ENCODE results near the gene CDH7.

Gene CDH7

GRCh38 chr18:65768120-65768778 is 17.4 kb downstream of the CDH7 start:
- no peak for DNase-seq (ENCODE audit: low read depth in 1 of 2, low spot score in 1 of 2)

- DNase-seq (ENCODE audit: low read depth in 1 of 2, low spot score in 1 of 2): no peak
Measured at GRCh38 chr18:65769652-65770051, 18.8 kb downstream of the CDH7 start.

- no peak for DNase-seq (ENCODE audit: low read depth in 1 of 2, low spot score in 1 of 2)
Measured at GRCh38 chr18:65786474-65786873, 35.7 kb downstream of the CDH7 start.

GRCh38 chr18:65788373-65788772 is 37.6 kb downstream of the CDH7 start:
- DNase-seq (ENCODE audit: low read depth in 1 of 2, low spot score in 1 of 2): no peak

GRCh38 chr18:65790604-65791003 is 39.8 kb downstream of the CDH7 start:
- no peak for DNase-seq (ENCODE audit: low read depth in 1 of 2, low spot score in 1 of 2)

GRCh38 chr18:65791719-65792118 is 40.9 kb downstream of the CDH7 start:
- no peak for DNase-seq (ENCODE audit: low read depth in 1 of 2, low spot score in 1 of 2)

- no peak for DNase-seq (ENCODE audit: low read depth in 1 of 2, low spot score in 1 of 2)
Measured at GRCh38 chr18:65792456-65793074, 41.8 kb downstream of the CDH7 start.

- no peak for DNase-seq (ENCODE audit: low read depth in 1 of 2, low spot score in 1 of 2)
Measured at GRCh38 chr18:65808759-65809158, 57.9 kb downstream of the CDH7 start.

GRCh38 chr18:65811307-65811706 is 60.5 kb downstream of the CDH7 start:
- no peak for DNase-seq (ENCODE audit: low read depth in 1 of 2, low spot score in 1 of 2)

- no peak for DNase-seq (ENCODE audit: low read depth in 1 of 2, low spot score in 1 of 2)
Measured at GRCh38 chr18:65815506-65815905, 64.7 kb downstream of the CDH7 start.

- DNase-seq (ENCODE audit: low read depth in 1 of 2, low spot score in 1 of 2): no peak
Measured at GRCh38 chr18:65817178-65817577, 66.4 kb downstream of the CDH7 start.

GRCh38 chr18:65821911-65822310 is 71.1 kb downstream of the CDH7 start:
- no peak for DNase-seq (ENCODE audit: low read depth in 1 of 2, low spot score in 1 of 2)

- no peak for DNase-seq (ENCODE audit: low read depth in 1 of 2, low spot score in 1 of 2)
Measured at GRCh38 chr18:65822826-65823225, 72.0 kb downstream of the CDH7 start.

- no peak for DNase-seq (ENCODE audit: low read depth in 1 of 2, low spot score in 1 of 2)
Measured at GRCh38 chr18:65827444-65827843, 76.6 kb downstream of the CDH7 start.

- no peak for DNase-seq (ENCODE audit: low read depth in 1 of 2, low spot score in 1 of 2)
Measured at GRCh38 chr18:65835881-65836280, 85.1 kb downstream of the CDH7 start.

GRCh38 chr18:65846107-65846506 is 95.3 kb downstream of the CDH7 start:
- no peak for DNase-seq (ENCODE audit: low read depth in 1 of 2, low spot score in 1 of 2)

- DNase-seq (ENCODE audit: low read depth in 1 of 2, low spot score in 1 of 2): no peak
Measured at GRCh38 chr18:65852273-65852672, 101.5 kb downstream of the CDH7 start.

GRCh38 chr18:65859075-65859474 is 108.3 kb downstream of the CDH7 start:
- DNase-seq (ENCODE audit: low read depth in 1 of 2, low spot score in 1 of 2): no peak

- no peak for DNase-seq (ENCODE audit: low read depth in 1 of 2, low spot score in 1 of 2)
Measured at GRCh38 chr18:65869527-65869926, 118.7 kb downstream of the CDH7 start.

GRCh38 chr18:65876310-65876709 is 125.5 kb downstream of the CDH7 start:
- DNase-seq (ENCODE audit: low read depth in 1 of 2, low spot score in 1 of 2): no peak

- DNase-seq (ENCODE audit: low read depth in 1 of 2, low spot score in 1 of 2): no peak
Measured at GRCh38 chr18:65897292-65897691, 146.5 kb downstream of the CDH7 start.

GRCh38 chr18:65901522-65901921 is 150.7 kb downstream of the CDH7 start:
- DNase-seq (ENCODE audit: low read depth in 1 of 2, low spot score in 1 of 2): no peak

GRCh38 chr18:65906621-65907034 is 155.8 kb downstream of the CDH7 start:
- no peak for DNase-seq (ENCODE audit: low read depth in 1 of 2, low spot score in 1 of 2)
